Femur (tissue), 1 donor: ENCODE measurements around the gene CDV3.
"Not testable (repeated sequence)": the region's sequence is repeated elsewhere in the genome, so short reads cannot be mapped to it uniquely, and the experiment has no call there.

Experiments
- DNase-seq: peaks from one replicate; pipeline ENCODE4 v3.0.0-alpha.2; 2017

CDV3 gene

GRCh38 chr3:133573629-133574194 lies at the start of gene CDV3:
Gene CDV3, plus strand, starts transcription at chr3:133573686. Its CDS starts 359 bp downstream, at chr3:133574045.
- DNase-seq: no peak

- not testable (repeated sequence) for DNase-seq
These were observed 49.7 kb upstream of the CDV3 start for GRCh38 chr3:133523758-133524157.

GRCh38 chr3:133525435-133525834 lies 48.1 kb upstream of the CDV3 start:
- no peak for DNase-seq

- peak; percentile 47 for DNase-seq
These were observed 46.3 kb upstream of the CDV3 start for GRCh38 chr3:133527081-133527715.

GRCh38 chr3:133529809-133530208 lies 43.7 kb upstream of the CDV3 start:
- no peak for DNase-seq

- DNase-seq: peak; percentile 29
These were observed 41.5 kb upstream of the CDV3 start for GRCh38 chr3:133531981-133532380.

GRCh38 chr3:133532951-133533350 lies 40.5 kb upstream of the CDV3 start:
- peak; percentile 43 for DNase-seq

- no peak for DNase-seq
These were observed 37.3 kb upstream of the CDV3 start for GRCh38 chr3:133535971-133536881.

- not testable (repeated sequence) for DNase-seq
These were observed 36.4 kb upstream of the CDV3 start for GRCh38 chr3:133537131-133537530.

- no peak for DNase-seq
These were observed 35.3 kb upstream of the CDV3 start for GRCh38 chr3:133538154-133538553.

- no peak for DNase-seq
These were observed 32.4 kb upstream of the CDV3 start for GRCh38 chr3:133540896-133541674.

- DNase-seq: no peak
These were observed 30.6 kb upstream of the CDV3 start for GRCh38 chr3:133542871-133543270.

- not testable (repeated sequence) for DNase-seq
These were observed 28.5 kb upstream of the CDV3 start for GRCh38 chr3:133544983-133545382.

GRCh38 chr3:133547432-133548041 lies 25.9 kb upstream of the CDV3 start:
- peak; percentile 53 for DNase-seq

GRCh38 chr3:133548090-133548489 lies 25.4 kb upstream of the CDV3 start:
- DNase-seq: peak; percentile 46

- no peak for DNase-seq
These were observed 23.9 kb upstream of the CDV3 start for GRCh38 chr3:133549565-133549964.

- DNase-seq: not testable (repeated sequence)
These were observed 21.9 kb upstream of the CDV3 start for GRCh38 chr3:133551589-133551988.

- DNase-seq: no peak
These were observed 11.8 kb upstream of the CDV3 start for GRCh38 chr3:133561679-133562078.

GRCh38 chr3:133562376-133562775 lies 11.1 kb upstream of the CDV3 start:
- DNase-seq: no peak

GRCh38 chr3:133563186-133563591 lies 10.3 kb upstream of the CDV3 start:
- DNase-seq: no peak

- DNase-seq: no peak
These were observed 9.7 kb upstream of the CDV3 start for GRCh38 chr3:133563816-133564215.

GRCh38 chr3:133568294-133569014 lies 5.0 kb upstream of the CDV3 start:
- no peak for DNase-seq
